GM21786 (cell line): ENCODE data around the gene CCDC60.

Experiments
- ATAC-seq: cut with Tn5 transposase; IDR thresholded peaks from one replicate; pipeline ENCODE4 v1.9.1; 2021; ENCODE audit not compliant: unreplicated experiment

Gene CCDC60

GRCh38 chr12:119381471-119382235, 47.1 kb downstream of the CCDC60 start:
- ATAC-seq, result no peak

- ATAC-seq, result no peak
These were observed 48.7 kb downstream of the CCDC60 start for GRCh38 chr12:119383206-119383605.

GRCh38 chr12:119384340-119384739, 49.8 kb downstream of the CCDC60 start:
- ATAC-seq, result no peak

GRCh38 chr12:119385659-119386058, 51.1 kb downstream of the CCDC60 start:
- no peak for ATAC-seq

GRCh38 chr12:119389687-119390086, 55.2 kb downstream of the CCDC60 start:
- no peak for ATAC-seq

- no peak for ATAC-seq
These were observed 57.1 kb downstream of the CCDC60 start for GRCh38 chr12:119391673-119392072.

GRCh38 chr12:119393677-119394076, 59.1 kb downstream of the CCDC60 start:
- ATAC-seq, result no peak

- ATAC-seq, result no peak
These were observed 63.0 kb downstream of the CCDC60 start for GRCh38 chr12:119397540-119397939.

GRCh38 chr12:119398190-119398589, 63.7 kb downstream of the CCDC60 start:
- no peak for ATAC-seq

- no peak for ATAC-seq
These were observed 64.8 kb downstream of the CCDC60 start for GRCh38 chr12:119399301-119399700.

- ATAC-seq, result no peak
These were observed 71.8 kb downstream of the CCDC60 start for GRCh38 chr12:119406308-119406707.

GRCh38 chr12:119406811-119407210, 72.3 kb downstream of the CCDC60 start:
- no peak for ATAC-seq

- no peak for ATAC-seq
These were observed 74.5 kb downstream of the CCDC60 start for GRCh38 chr12:119409043-119409442.

- no peak for ATAC-seq
These were observed 75.9 kb downstream of the CCDC60 start for GRCh38 chr12:119410396-119410795.

GRCh38 chr12:119412306-119412705, 77.8 kb downstream of the CCDC60 start:
- ATAC-seq, result no peak

GRCh38 chr12:119412811-119413794, 78.6 kb downstream of the CCDC60 start:
- no peak for ATAC-seq

- ATAC-seq, result no peak
These were observed 81.2 kb downstream of the CCDC60 start for GRCh38 chr12:119415714-119416113.

- ATAC-seq, result no peak
These were observed 82.9 kb downstream of the CCDC60 start for GRCh38 chr12:119417440-119417839.

GRCh38 chr12:119419381-119419780, 84.9 kb downstream of the CCDC60 start:
- ATAC-seq, result no peak

- ATAC-seq, result no peak
These were observed 88.8 kb downstream of the CCDC60 start for GRCh38 chr12:119423285-119423684.

GRCh38 chr12:119425623-119426022, 91.1 kb downstream of the CCDC60 start:
- ATAC-seq, result no peak

- no peak for ATAC-seq
These were observed 96.6 kb downstream of the CCDC60 start for GRCh38 chr12:119431151-119431550.
